LNCaP clone FGC (cell line): ENCODE measurements around the gene LMO7.

Experiments used
- DNase-seq: peaks from one replicate; pipeline ENCODE4 v3.0.0-alpha.2; 2011; ENCODE audit warnings: low read depth
- H3K4me3 ChIP-seq: 2 replicates; pipeline ENCODE4 v1.5.1; 2011; ENCODE audit warnings: mild to moderate bottlenecking, low read depth, low read length, control low read depth
- CTCF ChIP-seq: IDR thresholded peaks from 2 replicates; pipeline ENCODE4 v1.5.1; 2012; ENCODE audit warnings: mild to moderate bottlenecking; ENCODE audit not compliant: control insufficient read depth, insufficient read depth; ENCODE audit errors: extremely low read depth

LMO7 gene

GRCh38 chr13:75703769-75704168 lies 67.6 kb downstream of the LMO7 start:
- no peak for TF ChIP-seq CTCF

DNA sequence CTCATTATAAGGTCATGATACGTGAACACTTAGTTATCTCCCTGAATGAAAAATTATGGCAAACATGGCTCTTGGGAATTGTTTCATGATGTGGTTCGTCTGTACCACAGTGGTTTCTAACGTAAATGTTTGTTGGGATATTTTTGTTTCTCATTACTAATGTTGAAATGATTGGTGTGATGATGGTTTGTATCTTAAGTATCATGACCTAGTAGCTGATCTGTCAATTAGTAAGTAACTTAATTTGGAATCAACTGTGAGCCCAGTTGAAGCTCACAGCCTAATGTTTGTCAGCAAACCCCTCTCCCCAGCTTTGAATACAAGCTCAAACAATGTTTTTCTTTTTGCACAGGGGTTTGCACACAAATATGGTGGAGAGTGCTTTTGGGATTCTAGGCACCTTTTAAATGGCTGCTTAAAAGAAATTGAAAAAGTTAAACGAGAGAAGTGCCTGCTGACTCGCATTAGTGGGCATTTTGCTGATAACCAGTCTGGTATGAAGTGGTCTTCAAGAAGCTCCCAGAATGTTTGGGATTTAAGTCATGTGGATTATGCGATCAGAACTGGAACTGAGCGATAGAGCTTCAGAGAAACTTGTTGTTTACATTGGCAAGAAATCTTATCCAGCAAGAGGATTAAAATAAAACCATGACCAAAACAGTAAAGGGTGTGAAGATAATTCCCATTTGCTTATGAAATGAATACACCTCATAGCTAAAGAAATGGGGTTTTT lies 68.2 kb downstream of the LMO7 start:
- peak overlapping the region; percentile 22; the same call in 1 of the 2 replicates for H3K4me3 ChIP-seq
- no peak for TF ChIP-seq CTCF
- DNase-seq, result peak; percentile 54

More at GRCh38 chr13:75703769-75704168, 67.6 kb downstream of the LMO7 start:
- no peak for DNase-seq
- H3K4me3 ChIP-seq, result no peak overlapping the region

- peak; percentile 78 for DNase-seq
- H3K4me3 ChIP-seq, result peak overlapping the region; percentile 15
- TF ChIP-seq CTCF, result peak; percentile 24; the same call in 1 of the 2 replicates
Measured at GRCh38 chr13:75704927-75705288, 68.8 kb downstream of the LMO7 start.

DNA sequence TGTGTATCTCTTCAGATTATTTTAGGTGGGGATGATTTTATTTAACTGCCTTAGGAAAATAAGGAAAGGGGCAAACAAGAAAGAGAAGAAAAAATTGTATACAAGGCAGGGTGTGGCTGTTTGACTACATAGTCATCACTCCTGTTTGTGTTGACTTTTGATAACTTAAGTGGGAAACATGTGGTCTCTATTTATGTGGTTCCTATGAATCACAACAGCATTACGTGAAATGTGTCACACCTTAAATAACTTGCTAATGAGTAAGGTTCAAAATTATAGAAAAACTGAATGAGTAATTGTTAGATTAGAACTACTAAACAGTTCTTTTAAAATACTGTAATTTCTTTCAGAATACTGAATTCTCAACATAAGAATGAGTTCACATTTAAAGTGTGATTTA lies 69.3 kb downstream of the LMO7 start:
- peak overlapping the region; percentile 15; the same call in 1 of the 2 replicates for H3K4me3 ChIP-seq
- no peak for DNase-seq
- TF ChIP-seq CTCF, result no peak

GRCh38 chr13:75705908-75706307 lies 69.8 kb downstream of the LMO7 start:
- no peak for TF ChIP-seq CTCF

DNA sequence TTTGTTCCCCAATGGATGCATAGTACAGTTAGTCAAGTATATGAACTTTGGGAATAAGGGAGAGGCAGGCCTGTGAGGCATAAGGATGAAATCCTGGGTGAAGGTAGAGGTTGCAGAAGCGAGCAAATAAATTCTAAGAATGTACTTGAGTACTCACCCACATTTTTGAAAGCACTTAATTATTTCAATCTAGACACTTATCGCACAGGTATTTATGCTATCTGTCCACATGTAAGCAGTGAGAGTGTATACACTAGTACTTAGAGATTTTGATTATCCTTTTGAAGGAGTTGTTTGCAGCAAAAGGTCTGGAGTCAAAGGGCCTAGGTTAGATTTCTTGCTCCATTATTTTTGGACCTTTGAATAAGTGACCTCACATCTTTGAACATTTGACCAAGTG lies 77.7 kb downstream of the LMO7 start:
- H3K4me3 ChIP-seq, result no peak overlapping the region
- no peak for DNase-seq
- TF ChIP-seq CTCF, result no peak

More at GRCh38 chr13:75705908-75706307, 69.8 kb downstream of the LMO7 start:
- no peak overlapping the region for H3K4me3 ChIP-seq
- DNase-seq, result no peak
